HepG2 (cell line): ENCODE measurements around the gene PROX1. TPM values are rescaled to one million over a fixed set of nuclear protein-coding genes. Genes with fewer than 3 reads are reported as not detected.

Source experiments
- ATAC-seq: fragments of 200-7000 bp; cut with Tn5 transposase; 3 replicates; pipeline ENCODE4 v1.9.1; 2020; ENCODE audit warnings: mild to moderate bottlenecking, moderate library complexity
- BruUV-seq: library from RNA; stranded (reverse); fragments of 400-500 nt; replicated peaks from 2 replicates; lab custom pipeline; 2021; lab: Mats Ljungman, UMichigan
- CTCF ChIA-PET: fragments of 300-600 bp; formaldehyde crosslinking; extraction: SDS; loops from one replicate; lab custom pipeline; 2021; ENCODE audit warnings: low total read pairs, inconsistent platforms, low intra/inter-chr PET ratio; lab: Yijun Ruan, JAX
- POLR2A ChIA-PET: fragments of 350-600 bp; sonication (Branson Sonifier 250); formaldehyde crosslinking; loops from one replicate; lab custom pipeline; 2020; ENCODE audit warnings: antibody characterized with exemption, inconsistent platforms; lab: Yijun Ruan, JAX
- DNase-seq: peaks from one replicate; pipeline ENCODE4 v3.0.0-alpha.2; 2015; ENCODE audit warnings: low spot score
- FAIRE-seq: peaks from 3 replicates; lab custom pipeline; 2011; peaks lifted over from hg19 to GRCh38; lab: Jason Lieb, UNC
- H2AFZ ChIP-seq: one replicate; pipeline ENCODE4 v1.6.1; 2011; ENCODE audit warnings: low read length, inconsistent platforms
- H3K27ac ChIP-seq: fragments of 300-600 bp; 3 replicates; pipeline ENCODE4 v1.8.0; 2011; ENCODE audit warnings: mixed run types, mild to moderate bottlenecking, mixed read lengths, low read length, inconsistent platforms; ENCODE audit not compliant: insufficient read depth; ENCODE audit errors: extremely low read length
- H3K27me3 ChIP-seq, 2 experiments: fragments of 200-600 bp in 1 of 2; 2 replicates in 1 of 2; 3 replicates in 1 of 2; pipeline versions ENCODE4 v1.6.0 to v1.8.0; 2011; ENCODE audit warnings: low read length in 2 of 2, mild to moderate bottlenecking in 2 of 2, moderate library complexity in 2 of 2, inconsistent platforms in 1 of 2; ENCODE audit not compliant: insufficient read depth in 2 of 2, control insufficient read depth in 1 of 2
- H3K36me3 ChIP-seq, 2 experiments: fragments of 200-600 bp in 1 of 2; replicated peaks in 1 of 2; 2 replicates in 1 of 2; 3 replicates in 1 of 2; pipeline versions ENCODE4 v1.5.1 to v1.8.0; 2011; ENCODE audit warnings: low read length in 2 of 2, inconsistent platforms in 1 of 2; ENCODE audit not compliant: insufficient read depth in 2 of 2, control insufficient read depth in 1 of 2
- H3K4me1 ChIP-seq: 2 replicates; pipeline ENCODE4 v1.5.1; 2012; ENCODE audit warnings: low read length, inconsistent platforms; ENCODE audit not compliant: insufficient read depth
- H3K4me2 ChIP-seq: 2 replicates; pipeline ENCODE4 v1.6.0; 2011; ENCODE audit warnings: low read depth, low read length, inconsistent platforms
- H3K4me3 ChIP-seq, 3 experiments: fragments of 200-600 bp in 1 of 3; sonication (generic), shearing (Covaris generic) in 1 of 3; replicated peaks in 1 of 3; 2 replicates each; pipeline ENCODE4 v1.5.1; 2011 to 2016; ENCODE audit warnings: low read length in 3 of 3, inconsistent platforms in 2 of 3, low read depth in 2 of 3, mild to moderate bottlenecking in 2 of 3, control low read depth in 1 of 3, mixed read lengths in 1 of 3; ENCODE audit not compliant: insufficient read depth in 1 of 3
- H3K79me2 ChIP-seq: one replicate; pipeline ENCODE4 v1.6.1; 2011; ENCODE audit warnings: low read length, inconsistent platforms; ENCODE audit not compliant: insufficient read depth
- H3K9ac ChIP-seq: 2 replicates; pipeline ENCODE4 v1.6.0; 2011; ENCODE audit warnings: mild to moderate bottlenecking, low read depth, low read length, inconsistent platforms; ENCODE audit not compliant: insufficient read depth
- H3K9me3 ChIP-seq: 2 replicates; pipeline ENCODE4 v1.5.1; 2012; ENCODE audit warnings: mild to moderate bottlenecking, low read length
- H4K20me1 ChIP-seq: 2 replicates; pipeline ENCODE4 v1.6.0; 2011; ENCODE audit warnings: inconsistent platforms, mild to moderate bottlenecking, low read length, moderate library complexity; ENCODE audit not compliant: insufficient read depth
- MAFK ChIP-seq, 2 experiments: IDR thresholded peaks in 1 of 2; conservative IDR thresholded peaks in 1 of 2; 2 replicates each; pipeline ENCODE4 v1.6.1; 2011; ENCODE audit warnings: improper control_type of control experiment in 2 of 2, low read length in 2 of 2
- POLR2A ChIP-seq, 2 experiments: IDR thresholded peaks; 2 replicates each; pipeline ENCODE4 v1.6.1; 2011; ENCODE audit warnings: low read depth in 2 of 2, low read length in 2 of 2, mild to moderate bottlenecking in 1 of 2, moderate library complexity in 1 of 2; ENCODE audit not compliant: insufficient read depth in 1 of 2
- RBM22 ChIP-seq: fragments of 200-400 bp; formaldehyde crosslinking; optimal IDR thresholded peaks from 2 replicates; pipeline ENCODE3; 2017; ENCODE audit warnings: mild to moderate bottlenecking, low read length, moderate library complexity
- ZBTB38 ChIP-seq: sonication (generic); formaldehyde crosslinking; IDR thresholded peaks from 2 replicates; pipeline ENCODE4 v1.5.1; 2020; ENCODE audit warnings: mild to moderate bottlenecking, missing genetic modification reagents
- WGBS: methylation state at CpG from one replicate; pipeline ENCODE4 v1.1.6; 2017; ENCODE audit warnings: low lambda C conversion rate; 5-methylcytosine and 5-hydroxymethylcytosine counted together
- in situ Hi-C: cut with HindIII; loops from 2 replicates; pipeline ENCODE4 v1.10.0; 2017; ENCODE audit warnings: low pct_unique_long_range_greater_than_20kb; ENCODE audit not compliant: extremely low pct_ligation_motif_present
- intact Hi-C: fragments of 100-400 bp; cut with micrococcal nuclease; formaldehyde crosslinking; loops from one replicate; pipeline ENCODE4 v1.10.0; 2022; ENCODE audit not compliant: unreplicated experiment
- polyA plus RNA-seq, 8 experiments: library from polyadenylated mRNA; depleted of rRNA in 3 of 8; stranded (reverse) in 7 of 8; unstranded in 1 of 8; fragments of >200 nt; fragmentation: Illumina TruSeq in 4 of 8; extraction: Trizol in 4 of 8; gene quantifications; 2 replicates each; pipeline versions ENCODE4 v1.2.1 to v1.2.3, GENCODE V29; 2011 to 2016; ENCODE audit warnings: low read depth in 4 of 8, missing spikeins in 1 of 8, mixed read lengths in 1 of 8; ENCODE audit not compliant: insufficient read depth in 1 of 8
- total RNA-seq, 5 experiments: library from RNA; depleted of rRNA; stranded (reverse); fragments of >200 nt; fragmentation: Illumina TruSeq; extraction: Trizol; gene quantifications; 2 replicates each; pipeline ENCODE4 v1.2.3, GENCODE V29; 2016; ENCODE audit warnings: low read depth in 1 of 5
- TF ChIP-seq, protein P1 (sequence below): sonication (generic); formaldehyde crosslinking; IDR thresholded peaks from 2 replicates; pipeline ENCODE4 v1.5.1; 2020; ENCODE audit warnings: mild to moderate bottlenecking, missing genetic modification reagents, moderate library complexity
- TF ChIP-seq, protein P2 (sequence below): sonication (generic); formaldehyde crosslinking; IDR thresholded peaks from 2 replicates; pipeline ENCODE4 v1.8.0; 2022; ENCODE audit warnings: missing genetic modification reagents, mild to moderate bottlenecking, inconsistent platforms, borderline replicate concordance

PROX1 gene
- total and polyA plus RNA-seq, 2 of the 13 experiments (the other 11 are each of a cell fraction or from before 2014, with no cell fraction given), result 12.3 to 30.2 TPM

DNA sequence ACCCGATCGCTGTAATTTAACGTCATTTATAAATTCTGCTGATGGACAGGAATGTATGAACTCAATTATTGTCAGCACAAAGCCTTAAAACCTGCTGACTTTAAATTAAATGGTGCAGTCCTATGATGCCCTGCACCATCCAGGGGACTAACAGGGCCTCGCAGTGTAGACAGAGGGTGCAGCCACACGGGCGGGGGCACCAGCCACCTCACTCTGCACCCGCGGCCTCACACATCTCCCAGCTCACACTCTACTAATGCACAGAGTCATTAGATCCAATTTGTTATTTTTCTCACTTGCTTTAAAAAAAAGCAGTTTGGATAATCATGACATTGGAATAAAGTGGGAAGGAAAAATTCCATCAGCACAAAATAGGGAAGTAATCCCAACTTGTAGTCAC is 49.7 kb downstream of the PROX1 start:
- Histone ChIP-seq H4K20me1 (no peaks in the 10 kb centered on the region), H3K27me3 (no peaks in the 10 kb centered on the region; a peak in 1 of 5 replicates), H3K4me2 (no peak overlapping the region), H2AFZ (no peak overlapping the region), H3K36me3 (peaks cover 21 to 54% of the 10 kb centered on the region in 2 experiments), H3K79me2 (peaks cover 5% of the 10 kb centered on the region), H3K27ac (no peak overlapping the region), H3K9me3 (no peaks in the 10 kb centered on the region), H3K4me3 (no peak overlapping the region), H3K9ac (no peak overlapping the region), H3K4me1 (peaks cover 77% of the 10 kb centered on the region)
- ATAC-seq (peak; percentile 42), FAIRE-seq (no peak), DNase-seq (no peak)
- TF ChIP-seq, protein P1, sequence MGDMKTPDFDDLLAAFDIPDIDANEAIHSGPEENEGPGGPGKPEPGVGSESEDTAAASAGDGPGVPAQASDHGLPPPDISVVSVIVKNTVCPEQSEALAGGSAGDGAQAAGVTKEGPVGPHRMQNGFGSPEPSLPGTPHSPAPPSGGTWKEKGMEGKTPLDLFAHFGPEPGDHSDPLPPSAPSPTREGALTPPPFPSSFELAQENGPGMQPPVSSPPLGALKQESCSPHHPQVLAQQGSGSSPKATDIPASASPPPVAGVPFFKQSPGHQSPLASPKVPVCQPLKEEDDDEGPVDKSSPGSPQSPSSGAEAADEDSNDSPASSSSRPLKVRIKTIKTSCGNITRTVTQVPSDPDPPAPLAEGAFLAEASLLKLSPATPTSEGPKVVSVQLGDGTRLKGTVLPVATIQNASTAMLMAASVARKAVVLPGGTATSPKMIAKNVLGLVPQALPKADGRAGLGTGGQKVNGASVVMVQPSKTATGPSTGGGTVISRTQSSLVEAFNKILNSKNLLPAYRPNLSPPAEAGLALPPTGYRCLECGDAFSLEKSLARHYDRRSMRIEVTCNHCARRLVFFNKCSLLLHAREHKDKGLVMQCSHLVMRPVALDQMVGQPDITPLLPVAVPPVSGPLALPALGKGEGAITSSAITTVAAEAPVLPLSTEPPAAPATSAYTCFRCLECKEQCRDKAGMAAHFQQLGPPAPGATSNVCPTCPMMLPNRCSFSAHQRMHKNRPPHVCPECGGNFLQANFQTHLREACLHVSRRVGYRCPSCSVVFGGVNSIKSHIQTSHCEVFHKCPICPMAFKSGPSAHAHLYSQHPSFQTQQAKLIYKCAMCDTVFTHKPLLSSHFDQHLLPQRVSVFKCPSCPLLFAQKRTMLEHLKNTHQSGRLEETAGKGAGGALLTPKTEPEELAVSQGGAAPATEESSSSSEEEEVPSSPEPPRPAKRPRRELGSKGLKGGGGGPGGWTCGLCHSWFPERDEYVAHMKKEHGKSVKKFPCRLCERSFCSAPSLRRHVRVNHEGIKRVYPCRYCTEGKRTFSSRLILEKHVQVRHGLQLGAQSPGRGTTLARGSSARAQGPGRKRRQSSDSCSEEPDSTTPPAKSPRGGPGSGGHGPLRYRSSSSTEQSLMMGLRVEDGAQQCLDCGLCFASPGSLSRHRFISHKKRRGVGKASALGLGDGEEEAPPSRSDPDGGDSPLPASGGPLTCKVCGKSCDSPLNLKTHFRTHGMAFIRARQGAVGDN (CRISPR knock-in tag), result peak; percentile 37
- TF ChIP-seq, protein P2, sequence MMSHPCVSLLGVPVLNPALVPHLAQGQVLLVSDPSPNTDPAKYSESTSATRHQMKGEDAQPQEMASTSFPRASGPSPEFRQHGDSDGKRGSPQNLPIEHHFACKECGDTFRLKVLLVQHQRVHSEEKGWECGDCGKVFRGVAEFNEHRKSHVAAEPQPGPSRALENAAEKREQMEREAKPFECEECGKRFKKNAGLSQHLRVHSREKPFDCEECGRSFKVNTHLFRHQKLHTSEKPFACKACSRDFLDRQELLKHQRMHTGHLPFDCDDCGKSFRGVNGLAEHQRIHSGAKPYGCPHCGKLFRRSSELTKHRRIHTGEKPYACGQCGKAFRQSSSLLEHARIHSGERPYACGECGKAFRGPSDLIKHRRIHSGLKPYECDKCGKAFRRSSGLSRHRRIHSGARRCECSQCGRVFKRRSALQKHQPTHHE, result no peak
- TF ChIP-seq MAFK (conservative IDR thresholded peaks at IDR 0.05 in 1 of 2, IDR thresholded peaks at IDR 0.05 in 1 of 2; ENCODE audit: low read length in 2 of 2) (peak in 1 of 2 experiments; percentile 13; a peak in 1 of 4 replicates), ZBTB38 (CRISPR knock-in tag) (peak; percentile 36; the same call in 1 of the 2 replicates), POLR2A (IDR thresholded peaks at IDR 0.05; ENCODE audit: insufficient read depth in 1 of 2, low read depth in 2 of 2, low read length in 2 of 2) (peak in 1 of 2 experiments; percentile 12; a peak in 1 of 4 replicates), RBM22 (peak; percentile 51)
- 92% methylated on average over 8 of the region's 8 CpGs for WGBS
- in situ Hi-C loops (no loop called here), intact Hi-C loops (no loop called here)
- POLR2A ChIA-PET, result interaction anchor here (6.7 kb wide), 1 partner anchor 13 kb away, joined by 66 read pairs; no protein-coding TSS in a partner anchor
- no TSS peak for BruUV-seq
- CTCF ChIA-PET, result no interaction called here
